GM18951 (cell line): Measurements from ENCODE around the gene CDKN1C.

Experiments used
- POLR2A ChIP-seq: IDR thresholded peaks from 4 replicates; pipeline ENCODE4 v1.6.1; 2011; ENCODE audit warnings: mild to moderate bottlenecking; ENCODE audit not compliant: insufficient read length, insufficient read depth; ENCODE audit errors: extremely low read depth
- in situ Hi-C: fragments of 300-500 bp; cut with MboI; formaldehyde crosslinking; loops from one replicate; pipeline ENCODE4 v1.12.0; 2022; ENCODE audit warnings: low sequenced_read_pairs, mixed read lengths, inconsistent platforms; ENCODE audit not compliant: unreplicated experiment

The CDKN1C gene

DNA sequence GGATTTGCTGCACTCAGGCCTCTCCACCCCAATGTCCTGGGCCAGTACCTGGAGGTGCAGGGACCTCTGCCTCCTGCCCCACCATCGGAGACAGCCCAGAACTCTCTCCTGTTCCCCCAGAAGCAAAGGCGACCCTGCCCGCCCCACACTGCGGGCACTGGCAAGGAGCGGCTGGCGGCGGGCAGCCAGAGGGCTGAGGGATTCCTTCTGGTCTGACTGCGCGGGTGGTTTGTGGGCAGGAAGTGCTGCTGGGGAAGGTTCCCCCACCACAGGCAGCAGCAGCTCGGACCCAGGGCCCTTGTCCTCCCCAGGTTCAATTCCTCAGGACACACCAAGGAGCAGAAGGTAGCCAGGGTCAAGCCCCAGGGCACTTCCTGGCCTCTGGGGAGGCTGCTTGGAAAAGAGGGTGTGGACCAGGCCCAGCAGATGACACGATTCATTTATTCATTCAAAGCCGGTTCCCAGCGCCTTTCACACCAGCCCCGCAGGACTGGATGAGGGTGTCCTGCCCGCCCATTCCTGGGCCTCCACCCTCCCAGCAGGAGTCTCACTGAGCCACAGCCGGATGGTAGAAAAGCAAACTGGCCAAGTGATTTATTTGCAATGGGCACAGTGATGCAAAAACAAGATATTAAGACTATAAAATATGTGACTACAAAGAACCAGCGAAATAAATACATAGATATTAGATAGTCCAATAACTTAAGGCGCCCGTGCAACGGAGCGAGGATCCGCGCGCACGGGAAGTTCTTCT, 42.5 kb upstream of the CDKN1C start:
- TF ChIP-seq POLR2A, result no peak
- in situ Hi-C loops, result no loop called here

DNA sequence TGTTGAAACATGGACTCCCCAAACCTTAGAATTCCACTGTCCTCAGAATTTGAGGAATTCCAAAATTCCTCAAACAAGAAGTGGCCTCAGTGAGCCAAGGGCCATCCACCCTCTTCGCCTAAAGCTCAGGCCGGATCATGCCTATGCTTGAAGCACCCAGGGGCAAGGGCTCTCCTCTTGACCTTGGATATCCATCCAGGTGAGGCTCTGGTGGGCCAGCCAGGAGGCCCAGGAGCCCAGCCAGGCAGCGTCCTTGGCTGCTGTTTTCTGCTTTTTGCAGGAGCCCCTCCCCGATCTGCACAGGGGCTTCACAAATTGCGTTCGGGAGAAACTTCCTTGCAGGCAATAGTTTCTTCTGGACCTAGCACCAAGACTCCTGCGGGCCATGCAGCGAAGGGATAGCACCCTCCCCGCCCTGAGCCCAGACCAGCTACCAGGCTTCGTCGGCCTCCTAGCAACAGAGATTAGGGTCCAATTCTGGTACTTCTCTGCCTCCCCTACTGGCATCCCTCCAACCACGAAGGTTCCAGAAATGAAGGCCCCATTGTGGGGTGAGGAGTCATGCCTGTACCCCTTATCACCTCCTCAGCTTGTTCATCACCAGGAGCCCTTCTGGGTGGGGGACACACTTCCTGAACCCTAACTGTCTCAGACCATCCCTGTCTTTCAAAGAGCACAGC, 41.7 kb upstream of the CDKN1C start:
- no peak for TF ChIP-seq POLR2A
- in situ Hi-C loops, result no loop called here

DNA sequence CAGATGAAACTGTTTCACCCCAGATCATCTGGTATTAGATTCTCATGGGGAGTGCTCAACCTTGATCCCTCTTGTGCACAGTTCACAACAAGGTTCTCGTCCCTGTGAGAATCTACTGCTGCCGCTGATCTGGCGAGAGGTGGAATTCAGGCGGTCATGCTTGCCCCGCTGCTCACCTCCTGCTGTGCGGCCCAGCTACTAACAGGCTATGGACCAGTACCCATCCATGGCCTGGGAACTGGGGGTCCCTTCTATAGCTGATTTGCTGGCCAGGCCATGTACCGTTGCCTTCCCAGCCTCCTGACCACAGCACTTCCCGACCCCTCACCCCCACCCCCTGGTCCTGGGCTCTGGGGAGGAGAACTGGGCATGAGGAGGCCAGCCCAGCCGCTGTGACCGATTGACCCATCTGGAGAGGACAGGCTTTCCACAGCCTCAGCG, 41.1 kb upstream of the CDKN1C start:
- no peak for TF ChIP-seq POLR2A
- in situ Hi-C loops, result no loop called here

DNA sequence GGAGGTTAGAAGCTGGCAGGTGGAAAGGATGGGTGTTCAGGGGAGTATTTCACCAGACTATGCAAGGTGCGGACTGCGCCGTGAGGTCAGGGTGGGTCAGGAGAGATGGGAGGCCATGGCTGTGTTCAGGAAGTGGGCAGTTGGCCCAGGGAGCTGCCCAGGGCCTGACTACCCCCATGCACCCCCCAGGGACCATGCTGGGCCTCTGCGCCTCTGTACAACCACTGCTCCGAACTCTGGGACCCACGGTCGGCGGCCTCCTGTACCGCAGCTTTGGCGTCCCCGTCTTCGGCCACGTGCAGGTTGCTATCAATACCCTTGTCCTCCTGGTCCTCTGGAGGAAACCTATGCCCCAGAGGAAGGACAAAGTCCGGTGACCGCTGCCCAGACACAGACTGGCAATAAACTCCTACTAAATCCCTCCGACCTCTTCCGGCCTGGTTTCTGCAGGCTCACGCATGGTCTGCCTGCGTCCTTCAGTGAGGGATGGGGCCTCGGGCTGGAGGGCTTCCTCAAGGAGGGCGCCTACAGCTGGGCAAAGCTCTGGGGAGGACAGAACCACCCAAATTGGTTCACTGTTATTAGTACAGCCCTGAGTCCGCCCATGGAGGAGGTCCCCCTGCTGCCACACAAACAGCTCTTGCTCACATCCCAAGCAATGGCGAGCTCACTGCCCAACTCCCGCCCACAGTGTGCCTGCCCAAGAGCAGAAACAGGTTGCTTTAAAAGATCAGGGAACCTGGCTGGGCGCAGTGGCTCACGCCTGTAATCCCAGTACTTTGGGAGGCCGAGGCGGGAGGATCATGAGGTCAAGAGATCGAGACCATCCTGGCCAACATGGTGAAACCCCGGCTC, 39.5 kb upstream of the CDKN1C start:
- in situ Hi-C loops, result no loop called here
- TF ChIP-seq POLR2A, result no peak

DNA sequence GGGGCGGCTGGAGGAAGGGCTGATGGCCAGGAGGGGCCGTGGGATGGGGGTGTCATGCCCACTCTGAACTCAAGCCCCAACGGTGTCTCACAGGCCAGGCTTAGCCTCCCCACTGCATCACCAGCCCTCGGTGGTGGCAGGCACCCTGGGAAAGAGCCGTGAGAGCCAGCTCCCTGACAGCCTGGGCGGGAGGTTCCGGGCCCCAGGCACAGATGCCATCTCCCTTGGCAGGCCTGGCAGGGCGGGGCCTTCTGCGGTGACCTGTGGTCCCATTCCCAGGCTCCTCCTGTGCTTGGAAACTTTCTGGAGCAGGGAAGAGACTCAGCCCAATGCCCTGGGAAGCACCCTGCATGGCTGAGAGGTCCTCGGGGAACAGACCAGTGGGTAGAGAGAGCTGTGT, 38.8 kb upstream of the CDKN1C start:
- no peak for TF ChIP-seq POLR2A
- in situ Hi-C loops, result no loop called here

DNA sequence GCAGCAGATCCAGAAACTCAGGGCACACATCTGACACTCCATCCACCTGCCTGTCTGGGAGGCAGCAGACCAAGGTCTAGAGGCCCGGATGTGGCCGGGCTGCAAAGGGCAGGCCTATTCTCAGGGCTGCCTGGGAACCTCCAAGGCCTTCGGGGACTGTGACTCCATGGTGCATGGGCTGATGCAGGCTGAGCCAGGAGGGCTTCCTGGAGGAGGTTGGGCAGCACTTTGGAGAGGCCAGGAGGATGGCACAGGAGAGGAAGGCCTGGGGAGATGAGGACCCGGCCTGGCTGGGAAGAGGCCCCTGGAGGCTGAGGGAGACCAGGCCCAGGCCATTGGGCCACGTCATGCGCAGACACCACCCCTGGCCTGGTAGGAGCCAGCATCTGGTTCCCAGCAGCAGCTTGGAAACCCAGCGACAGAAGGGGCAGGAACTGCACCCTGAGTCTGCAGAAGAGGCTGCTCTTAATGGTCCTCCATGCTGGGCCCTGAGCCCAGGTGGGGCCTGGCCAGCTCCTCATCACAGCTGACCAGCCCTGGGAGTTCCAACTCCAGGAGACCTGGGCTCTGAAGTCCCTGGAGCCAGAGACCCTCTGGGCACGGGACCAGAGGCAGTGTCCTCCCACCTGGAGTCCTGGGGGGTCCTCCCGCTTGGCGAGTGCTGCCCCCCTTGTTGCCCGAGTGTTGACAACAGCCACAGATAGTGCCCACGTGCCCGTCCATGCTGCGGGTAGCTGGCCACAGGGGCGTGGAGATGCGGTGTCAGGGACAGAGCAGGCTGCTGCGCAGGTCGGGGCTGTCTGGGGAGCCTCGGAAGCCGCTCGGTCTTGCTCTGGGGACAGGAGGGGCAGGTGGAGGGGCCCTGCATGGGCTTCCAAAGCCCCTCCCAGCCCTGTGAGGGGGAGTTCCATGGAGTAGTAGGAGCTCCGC, 38.1 kb upstream of the CDKN1C start:
- in situ Hi-C loops, result no loop called here
- TF ChIP-seq POLR2A, result no peak

DNA sequence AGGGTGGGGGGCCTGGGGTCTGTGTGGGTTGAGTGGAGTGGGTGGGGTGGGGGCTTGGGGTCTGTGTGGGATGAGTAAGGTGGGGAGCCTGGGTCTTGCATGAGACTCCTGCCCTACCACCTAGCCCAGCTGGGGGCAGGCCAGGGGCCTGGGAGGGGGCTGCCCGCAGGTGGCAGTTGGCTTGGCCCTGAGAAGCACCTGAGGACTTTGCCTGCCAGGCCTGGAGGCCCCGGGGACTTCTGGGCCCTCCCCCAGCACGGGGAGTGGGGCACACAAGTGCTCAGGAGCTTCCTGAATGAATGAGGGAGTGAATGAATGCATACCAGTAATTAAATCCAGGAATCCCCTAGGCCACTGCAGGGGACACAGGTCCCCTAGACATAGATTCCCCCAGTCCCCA, 37.1 kb upstream of the CDKN1C start:
- TF ChIP-seq POLR2A, result no peak
- in situ Hi-C loops, result no loop called here

DNA sequence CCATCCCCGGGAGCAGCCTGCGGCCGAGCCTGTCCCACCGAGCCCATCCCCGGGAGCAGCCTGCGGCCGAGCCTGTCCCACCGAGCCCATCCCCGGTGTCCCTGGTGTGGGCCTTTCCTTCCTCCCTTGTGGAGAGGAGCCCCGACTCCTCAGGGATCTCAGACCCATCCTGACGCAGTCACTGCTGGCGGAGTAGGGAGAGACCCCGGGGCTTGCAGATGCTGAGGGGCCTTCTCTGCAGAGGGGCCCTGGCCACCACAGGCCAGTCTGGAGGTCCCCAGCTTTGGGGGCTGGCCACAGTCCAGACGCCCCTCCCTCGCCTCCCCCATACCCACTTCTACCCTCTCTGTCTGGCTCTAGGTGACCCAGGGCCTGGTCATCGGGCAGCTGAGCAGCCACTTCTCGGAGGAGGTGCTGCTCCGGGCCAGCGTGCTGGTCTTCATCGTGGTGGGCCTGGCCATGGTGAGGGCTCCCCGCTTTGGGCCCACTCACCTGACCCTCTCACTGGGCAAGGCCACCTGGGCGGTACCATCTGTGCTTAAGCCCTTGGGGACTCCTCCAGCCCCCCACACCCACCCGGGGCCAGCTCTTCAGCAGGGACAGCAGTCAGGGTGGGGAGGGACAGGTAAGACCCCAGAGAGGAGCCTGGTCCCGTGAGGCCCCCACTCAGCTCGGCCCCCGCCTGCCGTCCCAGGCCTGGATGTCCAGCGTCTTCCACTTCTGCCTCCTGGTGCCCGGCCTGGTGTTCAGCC, 36.3 kb upstream of the CDKN1C start:
- in situ Hi-C loops, result no loop called here
- no peak for TF ChIP-seq POLR2A

DNA sequence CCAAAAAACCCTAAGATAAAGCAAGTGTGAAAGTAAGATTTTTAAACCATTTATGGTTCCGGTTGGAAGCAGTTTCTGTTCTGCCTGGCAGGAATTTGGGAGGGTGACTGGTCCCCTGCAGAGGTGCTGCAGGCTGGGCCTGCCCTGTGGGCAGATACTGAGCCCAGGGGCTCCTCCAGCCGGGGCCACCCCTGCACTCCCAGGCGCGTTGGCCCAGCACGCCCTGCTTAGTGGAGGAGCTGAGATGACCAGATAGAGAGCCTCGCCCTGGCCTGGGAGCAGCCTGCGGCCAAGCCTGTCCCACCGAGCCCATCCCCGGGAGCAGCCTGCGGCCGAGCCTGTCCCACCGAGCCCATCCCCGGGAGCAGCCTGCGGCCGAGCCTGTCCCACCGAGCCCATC, 35.7 kb upstream of the CDKN1C start:
- TF ChIP-seq POLR2A, result no peak
- in situ Hi-C loops, result no loop called here

DNA sequence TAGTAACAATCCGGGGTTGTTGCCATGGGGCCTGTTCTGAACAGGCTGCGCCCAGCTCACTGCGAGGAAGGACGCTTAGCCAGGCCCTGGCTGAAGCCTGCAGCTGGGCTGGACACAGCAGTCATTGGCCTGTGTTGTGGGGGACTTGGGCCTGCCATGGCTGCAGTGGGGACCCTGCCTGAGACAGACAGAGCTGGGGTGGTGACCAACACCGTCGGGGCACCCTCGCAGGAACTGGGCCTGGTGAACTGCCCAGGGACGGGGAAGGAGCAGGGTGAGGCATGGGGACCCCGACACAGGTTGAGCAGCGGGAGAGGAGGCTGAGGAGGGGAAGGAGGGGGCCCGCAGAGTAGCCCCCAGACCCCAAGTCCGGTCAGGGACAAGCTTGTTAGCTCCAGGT, 34.8 kb upstream of the CDKN1C start:
- in situ Hi-C loops, result no loop called here
- TF ChIP-seq POLR2A, result no peak

DNA sequence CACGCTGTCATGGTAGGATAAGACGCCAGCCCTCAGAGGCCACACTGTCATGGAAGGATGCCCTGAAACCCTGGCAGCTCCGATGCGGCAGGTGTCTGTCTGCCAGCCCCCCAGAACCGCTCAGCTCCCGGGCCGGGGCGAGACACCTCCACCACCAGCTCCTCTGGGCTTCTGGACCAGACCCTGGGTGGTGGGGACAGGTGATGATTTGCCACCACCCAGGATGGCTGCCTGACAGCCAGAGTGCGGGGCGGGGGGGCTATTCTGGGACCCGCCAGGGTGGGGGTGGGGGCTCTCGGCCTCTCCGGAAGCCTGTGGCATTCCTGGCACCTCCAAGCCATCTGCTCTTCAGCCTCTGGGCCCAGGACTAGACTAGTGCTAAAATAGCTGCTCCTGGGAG, 34.3 kb upstream of the CDKN1C start:
- TF ChIP-seq POLR2A, result no peak
- in situ Hi-C loops, result no loop called here

DNA sequence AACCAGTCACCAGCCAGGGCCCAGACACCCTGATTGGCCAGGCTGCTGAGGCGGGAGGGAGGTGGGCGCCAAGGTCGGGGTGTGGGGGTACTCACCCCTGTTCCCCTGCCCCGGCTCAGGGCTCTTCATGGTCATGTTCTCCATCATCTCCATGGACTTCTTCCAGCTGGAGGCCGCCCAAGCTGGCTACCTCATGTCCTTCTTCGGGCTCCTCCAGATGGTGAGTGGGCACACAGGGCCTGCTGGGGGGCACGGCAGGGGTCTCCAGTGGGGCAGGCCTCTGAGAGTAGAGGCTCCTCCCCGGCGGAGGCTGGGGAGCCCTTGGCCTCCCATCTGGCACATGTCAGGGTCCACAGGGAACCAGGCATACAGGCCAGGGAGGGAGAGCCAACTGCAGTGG, 33.6 kb upstream of the CDKN1C start:
- no peak for TF ChIP-seq POLR2A
- in situ Hi-C loops, result no loop called here
